Dedifferentiated amniotic fluid mesenchymal stem cell (primary cell): ENCODE results near the gene SEPTIN12.
A peak's percentile ranks its signal among the peaks of the same experiment; 100 is the strongest.

Experiments
- DNase-seq: peaks from one replicate; pipeline ENCODE4 v3.0.0-alpha.2; 2016; ENCODE audit errors: extremely low spot score

The SEPTIN12 gene

GRCh38 chr16:4802659-4803287, 14.6 kb upstream of the SEPTIN12 start:
- DNase-seq = peak; percentile 90

GRCh38 chr16:4801962-4802658, 14.0 kb upstream of the SEPTIN12 start, which contains the start of gene ROGDI:
TSS of gene ROGDI (minus strand) at chr16:4802633. CDS start at chr16:4802571, 62 bp downstream.
- peak; percentile 16 for DNase-seq

- no peak for DNase-seq
Measured at GRCh38 chr16:4801051-4801961, 13.2 kb upstream of the SEPTIN12 start.

GRCh38 chr16:4800290-4801041, 12.3 kb upstream of the SEPTIN12 start:
- no peak for DNase-seq

- DNase-seq = no peak
Measured at GRCh38 chr16:4799171-4799855, 11.2 kb upstream of the SEPTIN12 start.

- no peak for DNase-seq
Measured at GRCh38 chr16:4798456-4798855, 10.3 kb upstream of the SEPTIN12 start.

GRCh38 chr16:4797805-4798252, 9.7 kb upstream of the SEPTIN12 start:
- no peak for DNase-seq

- no peak for DNase-seq
Measured at GRCh38 chr16:4796982-4797804, 9.0 kb upstream of the SEPTIN12 start.

GRCh38 chr16:4795828-4796572, 7.9 kb upstream of the SEPTIN12 start:
- DNase-seq = no peak

GRCh38 chr16:4795181-4795827, 7.2 kb upstream of the SEPTIN12 start, which contains the start of gene SMIM22:
TSS of gene SMIM22 (plus strand) at chr16:4795369. CDS start at chr16:4795735, 366 bp downstream.
- DNase-seq = no peak

- no peak for DNase-seq
Measured at GRCh38 chr16:4792951-4793513, 4.9 kb upstream of the SEPTIN12 start.

GRCh38 chr16:4790871-4791270, 2.7 kb upstream of the SEPTIN12 start:
- DNase-seq = no peak

- DNase-seq = no peak
Measured at GRCh38 chr16:4790261-4790660, 2.1 kb upstream of the SEPTIN12 start.

- DNase-seq = no peak
Measured at GRCh38 chr16:4788910-4789309, 765 bp upstream of the SEPTIN12 start.

- no peak for DNase-seq
Measured at GRCh38 chr16:4788489-4788889, 344 bp upstream of the SEPTIN12 start.

GRCh38 chr16:4787068-4787467, 1.1 kb downstream of the SEPTIN12 start:
- DNase-seq = no peak

GRCh38 chr16:4785758-4786433, 2.2 kb downstream of the SEPTIN12 start:
- DNase-seq = no peak
